ENCODE results near the gene KIF21B.

The KIF21B gene

GRCh38 chr1:201004732-201005131, 18.8 kb downstream of the KIF21B start:
- H3K27ac Mint-ChIP-seq: no peak overlapping the region
- DNase-seq (ENCODE audit: low spot score): no peak
- H3K27me3 Mint-ChIP-seq (ENCODE audit: low read depth): no peaks in the 10 kb centered on the region
- H3K9me3 Mint-ChIP-seq: no peaks in the 10 kb centered on the region
- peaks cover 43% of the 10 kb centered on the region for H3K36me3 Mint-ChIP-seq (ENCODE audit: low read depth)
- H3K4me3 Mint-ChIP-seq: no peak overlapping the region
- peaks cover 7% of the 10 kb centered on the region for H3K4me1 Mint-ChIP-seq (ENCODE audit: low read depth)

GRCh38 chr1:201004154-201004553, 19.4 kb downstream of the KIF21B start:
- Mint-ChIP-seq H3K27me3 (ENCODE audit: low read depth) (no peaks in the 10 kb centered on the region), H3K27ac (no peak overlapping the region), H3K4me3 (no peak overlapping the region), H3K36me3 (ENCODE audit: low read depth) (peaks cover 43% of the 10 kb centered on the region), H3K4me1 (ENCODE audit: low read depth) (peaks cover 2% of the 10 kb centered on the region), H3K9me3 (no peaks in the 10 kb centered on the region)
- DNase-seq (ENCODE audit: low spot score): no peak

- no peaks in the 10 kb centered on the region for H3K27me3 Mint-ChIP-seq (ENCODE audit: low read depth)
- H3K27ac Mint-ChIP-seq: no peak overlapping the region
- no peaks in the 10 kb centered on the region for H3K9me3 Mint-ChIP-seq
- no peak for DNase-seq (ENCODE audit: low spot score)
- peaks cover 2% of the 10 kb centered on the region for H3K4me1 Mint-ChIP-seq (ENCODE audit: low read depth)
- H3K4me3 Mint-ChIP-seq: no peak overlapping the region
- peaks cover 54% of the 10 kb centered on the region for H3K36me3 Mint-ChIP-seq (ENCODE audit: low read depth)
These were observed 21.0 kb downstream of the KIF21B start for GRCh38 chr1:201002510-201002909.

- H3K36me3 Mint-ChIP-seq (ENCODE audit: low read depth): peaks cover 58% of the 10 kb centered on the region
- H3K27me3 Mint-ChIP-seq (ENCODE audit: low read depth): no peaks in the 10 kb centered on the region
- no peak overlapping the region for H3K4me3 Mint-ChIP-seq
- peaks cover 3% of the 10 kb centered on the region for H3K4me1 Mint-ChIP-seq (ENCODE audit: low read depth)
- H3K9me3 Mint-ChIP-seq: no peaks in the 10 kb centered on the region
- no peak for DNase-seq (ENCODE audit: low spot score)
- H3K27ac Mint-ChIP-seq: no peak overlapping the region
These were observed 21.6 kb downstream of the KIF21B start for GRCh38 chr1:201001962-201002361.

- DNase-seq (ENCODE audit: low spot score): no peak
- H3K27ac Mint-ChIP-seq: no peak overlapping the region
- H3K4me1 Mint-ChIP-seq (ENCODE audit: low read depth): peaks cover 5% of the 10 kb centered on the region
- peaks cover 65% of the 10 kb centered on the region for H3K36me3 Mint-ChIP-seq (ENCODE audit: low read depth)
- no peaks in the 10 kb centered on the region for H3K27me3 Mint-ChIP-seq (ENCODE audit: low read depth)
- H3K4me3 Mint-ChIP-seq: no peak overlapping the region
- no peaks in the 10 kb centered on the region for H3K9me3 Mint-ChIP-seq
These were observed 23.1 kb downstream of the KIF21B start for GRCh38 chr1:201000391-201000790.

- Mint-ChIP-seq H3K4me3 (no peak overlapping the region), H3K27ac (no peak overlapping the region), H3K9me3 (no peaks in the 10 kb centered on the region), H3K27me3 (ENCODE audit: low read depth) (no peaks in the 10 kb centered on the region), H3K36me3 (ENCODE audit: low read depth) (peaks cover 67% of the 10 kb centered on the region), H3K4me1 (ENCODE audit: low read depth) (peaks cover 5% of the 10 kb centered on the region)
- DNase-seq (ENCODE audit: low spot score): no peak
These were observed 23.8 kb downstream of the KIF21B start for GRCh38 chr1:200999667-201000066.

- DNase-seq (ENCODE audit: low spot score): no peak
- Mint-ChIP-seq H3K4me3 (no peak overlapping the region), H3K9me3 (no peaks in the 10 kb centered on the region), H3K27ac (no peak overlapping the region), H3K4me1 (ENCODE audit: low read depth) (peaks cover 5% of the 10 kb centered on the region), H3K27me3 (ENCODE audit: low read depth) (no peaks in the 10 kb centered on the region), H3K36me3 (ENCODE audit: low read depth) (peaks cover 68% of the 10 kb centered on the region)
These were observed 25.2 kb downstream of the KIF21B start for GRCh38 chr1:200998323-200998722.

- H3K27me3 Mint-ChIP-seq (ENCODE audit: low read depth): no peaks in the 10 kb centered on the region
- H3K9me3 Mint-ChIP-seq: no peaks in the 10 kb centered on the region
- H3K4me3 Mint-ChIP-seq: no peak overlapping the region
- peaks cover 3% of the 10 kb centered on the region for H3K4me1 Mint-ChIP-seq (ENCODE audit: low read depth)
- peaks cover 38% of the 10 kb centered on the region for H3K36me3 Mint-ChIP-seq (ENCODE audit: low read depth)
- no peak overlapping the region for H3K27ac Mint-ChIP-seq
- DNase-seq (ENCODE audit: low spot score): no peak
These were observed 31.0 kb downstream of the KIF21B start for GRCh38 chr1:200992382-200993048.

- peaks cover 39% of the 10 kb centered on the region for H3K36me3 Mint-ChIP-seq (ENCODE audit: low read depth)
- no peaks in the 10 kb centered on the region for H3K9me3 Mint-ChIP-seq
- H3K27ac Mint-ChIP-seq: no peak overlapping the region
- no peaks in the 10 kb centered on the region for H3K27me3 Mint-ChIP-seq (ENCODE audit: low read depth)
- H3K4me1 Mint-ChIP-seq (ENCODE audit: low read depth): no peaks in the 10 kb centered on the region
- no peak for DNase-seq (ENCODE audit: low spot score)
- H3K4me3 Mint-ChIP-seq: no peak overlapping the region
These were observed 32.4 kb downstream of the KIF21B start for GRCh38 chr1:200991097-200991614.

GRCh38 chr1:200990114-200990513, 33.4 kb downstream of the KIF21B start:
- Mint-ChIP-seq H3K36me3 (ENCODE audit: low read depth) (peaks cover 40% of the 10 kb centered on the region), H3K4me3 (no peak overlapping the region), H3K27ac (no peak overlapping the region), H3K27me3 (ENCODE audit: low read depth) (no peaks in the 10 kb centered on the region), H3K9me3 (no peaks in the 10 kb centered on the region), H3K4me1 (ENCODE audit: low read depth) (no peaks in the 10 kb centered on the region)
- DNase-seq (ENCODE audit: low spot score): no peak

- no peak for DNase-seq (ENCODE audit: low spot score)
- no peak overlapping the region for H3K27ac Mint-ChIP-seq
- no peaks in the 10 kb centered on the region for H3K4me1 Mint-ChIP-seq (ENCODE audit: low read depth)
- no peaks in the 10 kb centered on the region for H3K9me3 Mint-ChIP-seq
- H3K4me3 Mint-ChIP-seq: no peak overlapping the region
- peaks cover 39% of the 10 kb centered on the region for H3K36me3 Mint-ChIP-seq (ENCODE audit: low read depth)
- H3K27me3 Mint-ChIP-seq (ENCODE audit: low read depth): no peaks in the 10 kb centered on the region
These were observed 34.2 kb downstream of the KIF21B start for GRCh38 chr1:200989337-200989736.

- Mint-ChIP-seq H3K4me1 (ENCODE audit: low read depth) (no peaks in the 10 kb centered on the region), H3K4me3 (no peak overlapping the region), H3K9me3 (no peaks in the 10 kb centered on the region), H3K27ac (no peak overlapping the region), H3K27me3 (ENCODE audit: low read depth) (no peaks in the 10 kb centered on the region), H3K36me3 (ENCODE audit: low read depth) (peaks cover 43% of the 10 kb centered on the region)
- DNase-seq (ENCODE audit: low spot score): no peak
These were observed 34.8 kb downstream of the KIF21B start for GRCh38 chr1:200988693-200989092.

GRCh38 chr1:200985481-200985880, 38.0 kb downstream of the KIF21B start:
- H3K36me3 Mint-ChIP-seq (ENCODE audit: low read depth): peaks cover 64% of the 10 kb centered on the region

GRCh38 chr1:200983035-200983561, 40.4 kb downstream of the KIF21B start:
- DNase-seq (ENCODE audit: low spot score): no peak
- Mint-ChIP-seq H3K27ac (no peak overlapping the region), H3K9me3 (no peaks in the 10 kb centered on the region), H3K4me1 (ENCODE audit: low read depth) (no peaks in the 10 kb centered on the region), H3K36me3 (ENCODE audit: low read depth) (peaks cover 77% of the 10 kb centered on the region), H3K27me3 (ENCODE audit: low read depth) (no peaks in the 10 kb centered on the region), H3K4me3 (no peak overlapping the region)

More at GRCh38 chr1:200985481-200985880, 38.0 kb downstream of the KIF21B start:
- no peak for DNase-seq (ENCODE audit: low spot score)
- Mint-ChIP-seq H3K4me1 (ENCODE audit: low read depth) (no peaks in the 10 kb centered on the region), H3K4me3 (no peak overlapping the region), H3K27ac (no peak overlapping the region), H3K27me3 (ENCODE audit: low read depth) (no peaks in the 10 kb centered on the region), H3K9me3 (no peaks in the 10 kb centered on the region)

Data from T-helper 2 cell treated with Interferon-gamma antibody and Interleukin-4, amounts not matched to agents 5 μg/mL and 100 μg/mL, for 36 hours (primary cell).